PC-3 (cell line): Measurements from ENCODE around the gene CAMK1D. TPM values are rescaled to one million over a fixed set of nuclear protein-coding genes. Genes with fewer than 3 reads are reported as not detected.

Experiments
- ATAC-seq: fragments of 200-7000 bp; cut with Tn5 transposase; 2 replicates; pipeline ENCODE4 v1.9.1; 2020; ENCODE audit warnings: mild to moderate bottlenecking, moderate library complexity
- BruUV-seq: library from RNA; stranded (reverse); fragments of 400-500 nt; replicated peaks from 2 replicates; lab custom pipeline; 2021; lab: Mats Ljungman, UMichigan
- CTCF ChIA-PET: fragments of 300-600 bp; sonication (Branson Sonifier 250); formaldehyde crosslinking; loops from one replicate; lab custom pipeline; 2022; ENCODE audit warnings: antibody characterized with exemption; lab: Charles Lee
- POLR2A ChIA-PET: fragments of 300-600 bp; sonication (Branson Sonifier 250); formaldehyde crosslinking; loops from one replicate; lab custom pipeline; 2022; ENCODE audit warnings: antibody characterized with exemption; ENCODE audit not compliant: unreplicated experiment; lab: Charles Lee
- DNase-seq: peaks from one replicate; pipeline ENCODE4 v3.0.0-alpha.2; 2015
- H2AFZ ChIP-seq: fragments of 300-600 bp; sonication (generic); 2 replicates; pipeline ENCODE4 v1.6.0; 2016; ENCODE audit warnings: antibody characterized with exemption, low read length
- H3F3A ChIP-seq: fragments of 300-600 bp; sonication (generic); one replicate; pipeline ENCODE4 v1.6.0; 2017; ENCODE audit warnings: antibody characterized with exemption, low read length, control low read depth, mild to moderate bottlenecking; ENCODE audit not compliant: unreplicated experiment
- H3K27ac ChIP-seq: fragments of 300-600 bp; sonication (generic); 2 replicates; pipeline ENCODE4 v1.5.1; 2016; ENCODE audit warnings: mild to moderate bottlenecking, low read length
- H3K27me3 ChIP-seq: fragments of 300-600 bp; sonication (generic); 2 replicates; pipeline ENCODE4 v1.6.1; 2016; ENCODE audit warnings: low read length, mixed read lengths
- H3K36me3 ChIP-seq: fragments of 300-600 bp; sonication (generic); 2 replicates; pipeline ENCODE4 v1.6.1; 2016; ENCODE audit warnings: low read depth, mixed run types, low read length, mixed read lengths
- H3K4me1 ChIP-seq: fragments of 300-600 bp; sonication (generic); 2 replicates; pipeline ENCODE4 v1.5.1; 2016; ENCODE audit warnings: low read length; ENCODE audit not compliant: insufficient read depth
- H3K4me2 ChIP-seq: fragments of 300-600 bp; sonication (generic); 2 replicates; pipeline ENCODE4 v1.6.0; 2016; ENCODE audit warnings: low read length
- H3K4me3 ChIP-seq: fragments of 300-600 bp; sonication (generic); 2 replicates; pipeline ENCODE4 v1.5.1; 2016; ENCODE audit warnings: mild to moderate bottlenecking, low read length, mixed read lengths
- H3K79me2 ChIP-seq: fragments of 300-600 bp; sonication (generic); 2 replicates; pipeline ENCODE4 v1.6.1; 2017; ENCODE audit warnings: low read length, mixed read lengths
- H3K9ac ChIP-seq: fragments of 300-600 bp; sonication (generic); 2 replicates; pipeline ENCODE4 v1.6.0; 2016; ENCODE audit warnings: mild to moderate bottlenecking, low read length
- H3K9me2 ChIP-seq: fragments of 300-600 bp; sonication (generic); replicated peaks from 2 replicates; pipeline ENCODE4 v1.6.1; 2016; ENCODE audit warnings: mixed run types, low read length, mixed read lengths
- H3K9me3 ChIP-seq: fragments of 300-600 bp; sonication (generic); 2 replicates; pipeline ENCODE4 v1.6.1; 2016; ENCODE audit warnings: low read length, mixed read lengths
- H4K20me1 ChIP-seq: fragments of 300-600 bp; sonication (generic); 2 replicates; pipeline ENCODE4 v1.6.1; 2016; ENCODE audit warnings: low read length, mixed read lengths
- EZH2 ChIP-seq: fragments of 300-600 bp; sonication (generic); IDR thresholded peaks from one replicate; pipeline ENCODE4 v1.6.1; 2017; ENCODE audit warnings: antibody characterized with exemption, mild to moderate bottlenecking, low read length; ENCODE audit not compliant: unreplicated experiment
- EZH2phosphoT487 ChIP-seq: fragments of 300-600 bp; sonication (generic); IDR thresholded peaks from 2 replicates; pipeline ENCODE4 v1.6.1; 2018; ENCODE audit warnings: mild to moderate bottlenecking, antibody characterized with exemption, low read length, borderline replicate concordance
- intact Hi-C: fragments of 100-400 bp; cut with micrococcal nuclease; formaldehyde crosslinking; loops from 2 replicates; pipeline ENCODE4 v1.9.0; 2023
- total RNA-seq: library from RNA; depleted of rRNA; stranded (reverse); fragments of >200 nt; gene quantifications from 2 replicates; pipeline ENCODE4 v1.2.3, GENCODE V29; 2014
- TF ChIP-seq, protein P1 (sequence below): fragments of 300-600 bp; sonication (generic); conservative IDR thresholded peaks from 2 replicates; pipeline ENCODE4 v1.5.1; 2017; ENCODE audit warnings: antibody characterized with exemption, low read depth, mild to moderate bottlenecking, low read length

The CAMK1D gene
- total RNA-seq, 1 experiment from 2014 or later = 1.3 TPM

DNA sequence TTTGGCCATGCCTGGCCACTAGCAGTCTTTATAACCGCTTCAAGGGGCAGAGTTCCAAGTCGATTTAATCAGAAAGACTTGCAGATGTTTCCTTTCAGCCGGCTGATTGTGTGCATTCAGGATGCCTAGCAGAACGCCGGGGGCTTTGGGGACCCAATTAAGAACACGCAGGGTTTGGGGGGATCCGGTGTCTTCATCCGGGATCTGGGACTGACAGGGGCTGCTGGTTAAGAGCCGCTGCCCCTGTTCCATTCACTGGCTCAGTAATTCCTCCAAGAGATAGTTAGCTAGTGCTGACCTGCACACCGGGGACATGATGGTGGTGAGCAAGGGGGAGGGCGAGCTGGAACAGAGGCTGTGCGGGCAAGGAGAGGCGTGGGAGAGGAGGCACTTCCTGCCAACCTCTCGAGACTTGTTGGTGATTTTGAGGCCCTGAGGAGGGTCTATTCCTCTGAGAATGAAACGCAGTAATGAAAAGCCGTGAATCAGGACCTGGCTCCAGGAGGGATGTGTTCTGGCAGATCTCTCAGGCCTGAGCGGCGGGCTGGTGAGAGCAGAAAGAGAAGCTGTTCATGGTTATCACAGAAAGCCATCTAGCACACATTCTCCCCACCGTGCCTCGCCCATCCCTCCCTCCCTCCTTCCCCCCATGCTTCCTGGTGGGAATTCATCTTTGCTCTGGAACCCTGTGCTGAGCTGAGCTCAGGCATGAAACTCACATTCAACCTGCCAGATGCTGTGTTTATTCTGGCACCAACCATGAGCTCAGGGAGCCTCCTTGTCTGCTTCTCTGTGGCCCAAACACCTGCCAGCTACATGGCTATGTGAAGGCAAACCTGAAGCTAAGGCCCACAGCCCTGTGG, 500.2 kb downstream of the CAMK1D start:
- TF ChIP-seq EZH2phosphoT487 (no peak), EZH2 (no peak)
- TF ChIP-seq, protein P1, sequence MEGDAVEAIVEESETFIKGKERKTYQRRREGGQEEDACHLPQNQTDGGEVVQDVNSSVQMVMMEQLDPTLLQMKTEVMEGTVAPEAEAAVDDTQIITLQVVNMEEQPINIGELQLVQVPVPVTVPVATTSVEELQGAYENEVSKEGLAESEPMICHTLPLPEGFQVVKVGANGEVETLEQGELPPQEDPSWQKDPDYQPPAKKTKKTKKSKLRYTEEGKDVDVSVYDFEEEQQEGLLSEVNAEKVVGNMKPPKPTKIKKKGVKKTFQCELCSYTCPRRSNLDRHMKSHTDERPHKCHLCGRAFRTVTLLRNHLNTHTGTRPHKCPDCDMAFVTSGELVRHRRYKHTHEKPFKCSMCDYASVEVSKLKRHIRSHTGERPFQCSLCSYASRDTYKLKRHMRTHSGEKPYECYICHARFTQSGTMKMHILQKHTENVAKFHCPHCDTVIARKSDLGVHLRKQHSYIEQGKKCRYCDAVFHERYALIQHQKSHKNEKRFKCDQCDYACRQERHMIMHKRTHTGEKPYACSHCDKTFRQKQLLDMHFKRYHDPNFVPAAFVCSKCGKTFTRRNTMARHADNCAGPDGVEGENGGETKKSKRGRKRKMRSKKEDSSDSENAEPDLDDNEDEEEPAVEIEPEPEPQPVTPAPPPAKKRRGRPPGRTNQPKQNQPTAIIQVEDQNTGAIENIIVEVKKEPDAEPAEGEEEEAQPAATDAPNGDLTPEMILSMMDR = no peak
- no peaks in the 10 kb centered on the region for H4K20me1 ChIP-seq
- H3F3A ChIP-seq = no peaks in the 10 kb centered on the region
- BruUV-seq = no TSS peak
- H2AFZ ChIP-seq = no peak overlapping the region
- no peaks in the 10 kb centered on the region for H3K79me2 ChIP-seq
- DNase-seq = no peak
- intact Hi-C loops = no loop called here
- peaks cover 1% of the 10 kb centered on the region; the same call in 1 of the 2 replicates for H3K27me3 ChIP-seq
- H3K9me3 ChIP-seq = no peaks in the 10 kb centered on the region
- H3K9ac ChIP-seq = no peak overlapping the region
- H3K27ac ChIP-seq = no peak overlapping the region
- H3K4me1 ChIP-seq = peaks cover 12% of the 10 kb centered on the region
- H3K9me2 ChIP-seq = no peaks in the 10 kb centered on the region
- POLR2A ChIA-PET = interaction anchor here (0.6 kb wide), 1 partner anchor 43 kb away, joined by 4 read pairs; no protein-coding TSS in a partner anchor
- H3K36me3 ChIP-seq = no peaks in the 10 kb centered on the region
- CTCF ChIA-PET = interaction anchor here (0.7 kb wide), 1 partner anchor 607 kb away, joined by 3 read pairs; no protein-coding TSS in a partner anchor
- no peak overlapping the region for H3K4me3 ChIP-seq
- no peak overlapping the region for H3K4me2 ChIP-seq
- ATAC-seq = no peak

DNA sequence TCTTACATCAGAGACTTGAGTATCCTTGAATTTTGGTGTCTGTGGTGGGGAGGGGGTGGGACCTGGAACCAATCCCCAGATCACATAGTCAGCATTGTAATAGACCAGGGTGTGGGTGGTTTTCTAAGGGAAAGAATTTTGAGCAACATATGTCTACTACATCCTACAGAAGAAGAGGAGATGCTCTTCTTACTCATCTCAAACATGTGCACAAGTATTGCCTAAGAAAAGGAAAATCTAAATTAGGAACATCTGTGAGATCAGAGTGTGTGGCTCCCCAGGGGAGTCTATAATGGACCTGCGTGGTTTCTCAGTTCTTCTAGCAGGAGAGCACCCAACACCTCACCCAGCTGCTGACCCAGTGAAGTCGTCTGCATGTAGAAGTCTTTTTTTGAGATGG, 503.3 kb downstream of the CAMK1D start:
- no peak for ATAC-seq
- Histone ChIP-seq H3K27me3 (peaks cover 7% of the 10 kb centered on the region; the same call in 1 of the 2 replicates), H3K4me1 (no peaks in the 10 kb centered on the region), H2AFZ (no peak overlapping the region), H3K27ac (no peak overlapping the region), H3K9me3 (no peaks in the 10 kb centered on the region), H3K4me2 (no peak overlapping the region), H3K4me3 (no peak overlapping the region), H4K20me1 (no peaks in the 10 kb centered on the region), H3K79me2 (no peaks in the 10 kb centered on the region), H3K36me3 (no peaks in the 10 kb centered on the region), H3K9ac (no peak overlapping the region), H3K9me2 (no peaks in the 10 kb centered on the region), H3F3A (no peaks in the 10 kb centered on the region)
- no TSS peak for BruUV-seq
- POLR2A ChIA-PET = no interaction called here
- intact Hi-C loops = no loop called here
- TF ChIP-seq EZH2 = no peak
- TF ChIP-seq, protein P1 = no peak
- CTCF ChIA-PET = no interaction called here
- no peak for DNase-seq

DNA sequence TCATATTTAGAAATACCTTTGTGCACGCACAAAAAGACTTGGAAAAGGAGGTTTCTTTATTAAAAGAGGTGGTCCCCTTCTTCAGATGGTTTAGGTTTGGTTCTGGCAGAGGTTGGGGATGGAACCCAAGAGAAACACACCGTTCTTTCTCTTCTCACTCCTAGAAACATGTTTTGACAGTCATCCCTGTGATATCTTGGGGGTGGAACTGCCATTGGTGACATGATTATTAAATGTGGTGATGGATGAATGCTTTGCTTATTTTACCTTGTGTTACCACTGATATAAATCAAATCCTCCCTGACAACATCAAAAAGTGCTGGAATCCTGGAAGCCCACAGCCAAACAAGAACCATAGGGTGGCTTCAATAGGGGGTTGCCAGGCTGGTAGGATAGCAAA, 505.6 kb downstream of the CAMK1D start:
- H3K27me3 ChIP-seq = peaks cover 7% of the 10 kb centered on the region; the same call in 1 of the 2 replicates
- no peak overlapping the region for H3K4me2 ChIP-seq
- intact Hi-C loops = no loop called here
- no peaks in the 10 kb centered on the region for H4K20me1 ChIP-seq
- ChIA-PET CTCF (no interaction called here), POLR2A (no interaction called here)
- no peaks in the 10 kb centered on the region for H3K9me3 ChIP-seq
- no peak overlapping the region for H3K4me3 ChIP-seq
- no peak overlapping the region for H3K27ac ChIP-seq
- TF ChIP-seq EZH2phosphoT487 = no peak
- TF ChIP-seq, protein P1 = no peak
- no peak for TF ChIP-seq EZH2
- H3K4me1 ChIP-seq = no peaks in the 10 kb centered on the region
- H2AFZ ChIP-seq = no peak overlapping the region
- H3K9me2 ChIP-seq = no peaks in the 10 kb centered on the region
- no peak overlapping the region for H3K9ac ChIP-seq
- DNase-seq (no peak), ATAC-seq (no peak)
- no peaks in the 10 kb centered on the region for H3K79me2 ChIP-seq
- BruUV-seq = no TSS peak
- no peaks in the 10 kb centered on the region for H3F3A ChIP-seq
- H3K36me3 ChIP-seq = no peaks in the 10 kb centered on the region
